Bronchial epithelial cell (primary cell): ENCODE data around the gene RPL6. TPM values are rescaled to one million over a fixed set of nuclear protein-coding genes. Genes with fewer than 3 reads are reported as not detected.

Source experiments
- DNase-seq: peaks from one replicate; pipeline ENCODE4 v3.0.0-alpha.2; 2010; ENCODE audit warnings: low read depth
- FAIRE-seq: peaks from 2 replicates; lab custom pipeline; 2011; peaks lifted over from hg19 to GRCh38; lab: Jason Lieb, UNC
- H3K27me3 ChIP-seq: 2 replicates; pipeline ENCODE4 v1.5.1; 2011; ENCODE audit warnings: low read length; ENCODE audit not compliant: control insufficient read depth, insufficient read depth
- H3K36me3 ChIP-seq: 2 replicates; pipeline ENCODE4 v1.5.1; 2011; ENCODE audit warnings: low read length; ENCODE audit not compliant: control insufficient read depth, insufficient read depth
- H3K4me3 ChIP-seq: 2 replicates; pipeline ENCODE4 v1.5.1; 2011; ENCODE audit warnings: mild to moderate bottlenecking, low read depth, low read length, control low read depth
- total RNA-seq: library from RNA; depleted of rRNA; stranded (reverse); fragments of >200 nt; gene quantifications from 2 replicates; pipeline ENCODE4 v1.2.1, GENCODE V29; 2014
- TF ChIP-seq, protein P1 (sequence below): IDR thresholded peaks from 2 replicates; pipeline ENCODE4 v1.5.1; 2011; ENCODE audit warnings: mild to moderate bottlenecking, moderate library complexity, low read length, control low read depth, inconsistent platforms; ENCODE audit not compliant: insufficient read depth, severe bottlenecking

Gene RPL6
- total RNA-seq, 1 donor from 2014 or later = 1,320 TPM

DNA sequence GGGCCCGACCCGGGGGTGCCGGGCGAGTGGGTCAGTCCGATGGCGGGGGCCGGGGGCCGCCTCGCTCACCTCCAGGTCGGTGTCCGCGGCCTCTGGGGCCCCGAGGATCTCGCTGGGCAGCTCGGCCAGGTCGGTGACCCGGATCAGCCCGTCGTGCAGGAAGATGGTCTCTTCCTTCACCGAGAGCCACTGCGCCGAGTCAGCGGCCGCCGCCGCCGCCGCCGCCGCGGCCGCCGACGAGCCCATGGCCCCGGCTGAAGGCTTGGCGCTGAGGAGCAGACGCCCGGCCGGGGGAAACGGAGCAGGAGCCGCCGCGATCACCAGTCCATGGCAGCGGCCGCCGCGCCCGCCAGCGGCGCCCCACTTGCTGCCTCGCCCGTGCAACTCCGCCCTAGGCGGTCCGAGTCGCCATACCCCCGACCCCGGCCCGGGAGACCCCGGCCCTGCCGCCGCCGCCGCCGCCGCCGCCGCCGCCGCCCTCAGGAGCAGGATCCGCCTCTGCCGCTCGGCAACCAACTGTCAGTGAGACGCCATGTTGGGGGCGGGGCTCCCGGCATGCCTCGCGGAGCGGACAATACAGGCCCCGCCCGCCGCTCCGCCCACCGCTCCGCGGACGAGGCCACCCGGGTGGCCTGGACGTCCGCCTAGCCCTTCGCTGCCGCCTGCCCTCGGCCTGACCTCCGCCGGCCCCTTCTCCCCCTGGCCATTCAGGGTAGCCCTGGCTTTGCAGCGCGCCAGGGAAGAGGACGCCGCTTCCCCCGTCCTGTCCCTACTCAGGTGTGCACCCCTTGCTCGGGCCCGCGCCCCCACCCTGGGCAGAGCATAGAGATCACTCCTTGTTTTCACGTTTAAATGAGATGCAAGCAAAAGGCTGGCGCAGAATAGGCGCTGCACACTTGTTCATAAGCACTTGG is 27.3 kb downstream of the RPL6 start, which contains the start of gene HECTD4:
Gene HECTD4, minus strand, starts transcription at position 549 of the 914 bp plus-strand sequence. Its CDS starts 303 bp downstream, at position 246.
- H3K36me3 ChIP-seq = no peaks in the 10 kb centered on the region
- FAIRE-seq (no peak), DNase-seq (peak; percentile 64)
- H3K4me3 ChIP-seq = peak within 1 kb of the TSS; percentile 69
- TF ChIP-seq, protein P1, sequence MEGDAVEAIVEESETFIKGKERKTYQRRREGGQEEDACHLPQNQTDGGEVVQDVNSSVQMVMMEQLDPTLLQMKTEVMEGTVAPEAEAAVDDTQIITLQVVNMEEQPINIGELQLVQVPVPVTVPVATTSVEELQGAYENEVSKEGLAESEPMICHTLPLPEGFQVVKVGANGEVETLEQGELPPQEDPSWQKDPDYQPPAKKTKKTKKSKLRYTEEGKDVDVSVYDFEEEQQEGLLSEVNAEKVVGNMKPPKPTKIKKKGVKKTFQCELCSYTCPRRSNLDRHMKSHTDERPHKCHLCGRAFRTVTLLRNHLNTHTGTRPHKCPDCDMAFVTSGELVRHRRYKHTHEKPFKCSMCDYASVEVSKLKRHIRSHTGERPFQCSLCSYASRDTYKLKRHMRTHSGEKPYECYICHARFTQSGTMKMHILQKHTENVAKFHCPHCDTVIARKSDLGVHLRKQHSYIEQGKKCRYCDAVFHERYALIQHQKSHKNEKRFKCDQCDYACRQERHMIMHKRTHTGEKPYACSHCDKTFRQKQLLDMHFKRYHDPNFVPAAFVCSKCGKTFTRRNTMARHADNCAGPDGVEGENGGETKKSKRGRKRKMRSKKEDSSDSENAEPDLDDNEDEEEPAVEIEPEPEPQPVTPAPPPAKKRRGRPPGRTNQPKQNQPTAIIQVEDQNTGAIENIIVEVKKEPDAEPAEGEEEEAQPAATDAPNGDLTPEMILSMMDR = no peak
- no peaks in the 10 kb centered on the region for H3K27me3 ChIP-seq

DNA sequence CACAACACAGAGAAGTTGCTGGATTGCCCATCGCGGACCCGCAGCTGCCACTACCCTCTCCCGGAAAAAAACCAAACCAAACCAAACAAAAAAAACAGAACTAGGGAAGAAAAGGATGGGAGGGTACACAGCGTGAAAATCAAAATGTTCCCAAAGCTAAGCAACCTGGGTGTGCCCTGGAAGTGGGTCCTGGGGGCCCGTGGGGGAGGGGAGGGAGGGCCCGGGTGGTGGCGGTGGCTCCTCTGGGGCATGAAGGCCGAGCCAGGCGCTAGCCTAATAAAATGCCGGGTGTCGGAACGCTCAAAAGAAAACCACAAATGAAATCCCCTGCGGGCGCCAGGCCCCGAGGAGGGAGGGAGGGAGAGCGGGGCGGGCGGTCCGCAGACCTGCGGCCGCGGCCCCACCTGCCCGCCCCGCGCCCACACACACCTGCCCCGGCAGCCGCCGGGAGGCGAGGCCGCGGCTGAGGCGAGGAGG is 28.0 kb downstream of the RPL6 start:
- TF ChIP-seq, protein P1 = no peak
- DNase-seq (no peak), FAIRE-seq (no peak)
- H3K27me3 ChIP-seq = no peaks in the 10 kb centered on the region
- H3K36me3 ChIP-seq = no peaks in the 10 kb centered on the region
- H3K4me3 ChIP-seq = peak overlapping the region; percentile 69

DNA sequence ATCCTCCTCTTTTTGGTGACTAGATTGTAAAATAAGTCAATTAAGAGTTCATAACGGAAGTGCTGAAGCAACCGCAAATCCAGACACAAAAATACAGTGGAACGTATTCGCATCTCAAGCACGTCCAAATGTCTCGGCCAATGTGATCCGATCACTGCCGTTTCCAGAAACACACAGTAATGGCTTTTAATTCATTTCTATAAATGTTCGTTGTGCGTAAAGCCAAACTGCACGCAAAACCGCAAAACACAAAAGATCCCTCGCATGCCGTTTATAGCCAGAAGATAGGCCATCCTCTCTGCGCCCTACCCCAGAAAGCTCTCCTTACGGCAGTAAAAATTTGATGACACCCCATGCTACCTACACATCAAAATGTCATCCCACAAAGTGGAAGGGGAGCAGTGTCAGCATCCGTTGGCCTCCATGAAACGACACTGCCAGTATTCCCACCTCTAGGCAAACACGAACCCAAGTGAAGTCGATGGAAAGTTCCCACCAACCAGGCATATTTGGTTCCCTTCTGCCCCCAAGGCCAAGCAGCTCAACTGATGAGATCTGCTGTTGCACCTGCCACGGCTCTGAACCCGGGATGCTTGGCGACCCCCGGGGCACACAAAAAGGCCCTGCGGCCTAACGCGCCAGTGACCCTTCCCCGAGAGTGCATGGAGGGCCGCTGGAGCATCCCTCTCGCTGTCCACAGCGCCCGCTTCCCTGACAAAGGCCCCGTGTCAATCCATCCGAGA is 28.6 kb downstream of the RPL6 start:
- DNase-seq (no peak), FAIRE-seq (no peak)
- Histone ChIP-seq H3K27me3 (no peaks in the 10 kb centered on the region), H3K36me3 (no peaks in the 10 kb centered on the region), H3K4me3 (peak overlapping the region; percentile 69)
- TF ChIP-seq, protein P1 = no peak

DNA sequence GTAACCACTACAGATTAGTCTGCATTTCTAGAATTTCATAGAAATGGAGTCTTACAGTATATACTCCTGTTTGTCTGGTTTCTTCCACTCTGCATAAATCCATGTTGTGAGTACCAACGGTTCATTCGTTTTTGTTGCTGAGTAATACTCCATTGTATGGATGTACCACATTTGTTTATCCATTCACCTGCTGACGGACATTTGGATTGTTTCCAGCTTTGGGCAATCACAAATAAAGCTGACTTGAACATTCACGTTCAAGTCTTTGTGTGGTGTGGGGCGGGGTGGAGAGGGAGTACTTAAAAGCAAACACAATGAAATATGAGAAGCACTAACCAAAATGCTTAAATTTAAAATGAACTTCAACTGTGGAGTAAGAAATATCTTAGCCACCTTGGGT is 34.3 kb downstream of the RPL6 start:
- DNase-seq = peak; percentile 59
- no peak overlapping the region for H3K4me3 ChIP-seq
- no peak for FAIRE-seq
- no peaks in the 10 kb centered on the region for H3K27me3 ChIP-seq
- H3K36me3 ChIP-seq = no peaks in the 10 kb centered on the region
- TF ChIP-seq, protein P1 = no peak

DNA sequence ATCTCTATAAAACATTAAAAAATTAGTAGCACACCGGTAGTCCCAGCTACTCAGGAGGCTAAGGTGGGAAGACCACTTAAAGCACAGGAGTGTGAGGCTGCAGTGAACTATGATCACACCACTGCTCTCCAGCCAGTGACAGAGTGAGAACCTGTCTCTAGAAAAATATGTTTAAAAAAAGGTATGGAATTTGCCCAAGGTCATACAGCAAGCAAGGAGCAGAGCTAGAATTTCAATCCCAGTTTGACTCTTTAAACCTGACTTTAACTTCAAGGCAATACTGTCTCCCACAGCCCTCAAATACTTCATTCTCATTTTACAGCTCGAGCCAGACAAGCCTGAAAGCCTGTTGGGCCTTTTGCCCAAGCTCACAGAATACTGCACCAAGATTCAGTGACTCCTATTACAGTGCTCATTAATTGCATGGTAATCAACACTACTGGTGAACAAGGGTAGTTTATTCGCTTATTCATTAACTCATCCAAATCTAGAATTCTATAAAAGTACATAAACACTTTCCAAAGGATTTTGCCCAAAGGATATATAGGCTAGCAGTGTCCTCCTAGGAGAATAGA is 35.2 kb downstream of the RPL6 start:
- Histone ChIP-seq H3K27me3 (no peaks in the 10 kb centered on the region), H3K36me3 (no peaks in the 10 kb centered on the region), H3K4me3 (no peak overlapping the region)
- FAIRE-seq = no peak
- DNase-seq = no peak
- TF ChIP-seq, protein P1 = no peak
